PC-3 (cell line): Measurements from ENCODE around the gene DHX34.

Source experiments
- EZH2phosphoT487 ChIP-seq: fragments of 300-600 bp; sonication (generic); IDR thresholded peaks from 2 replicates; pipeline ENCODE4 v1.6.1; 2018; ENCODE audit warnings: mild to moderate bottlenecking, antibody characterized with exemption, low read length, borderline replicate concordance
- TF ChIP-seq, protein P1 (sequence below): fragments of 300-600 bp; sonication (generic); conservative IDR thresholded peaks from 2 replicates; pipeline ENCODE4 v1.5.1; 2017; ENCODE audit warnings: antibody characterized with exemption, low read depth, mild to moderate bottlenecking, low read length

- TF ChIP-seq EZH2phosphoT487: no peak
- TF ChIP-seq, protein P1, sequence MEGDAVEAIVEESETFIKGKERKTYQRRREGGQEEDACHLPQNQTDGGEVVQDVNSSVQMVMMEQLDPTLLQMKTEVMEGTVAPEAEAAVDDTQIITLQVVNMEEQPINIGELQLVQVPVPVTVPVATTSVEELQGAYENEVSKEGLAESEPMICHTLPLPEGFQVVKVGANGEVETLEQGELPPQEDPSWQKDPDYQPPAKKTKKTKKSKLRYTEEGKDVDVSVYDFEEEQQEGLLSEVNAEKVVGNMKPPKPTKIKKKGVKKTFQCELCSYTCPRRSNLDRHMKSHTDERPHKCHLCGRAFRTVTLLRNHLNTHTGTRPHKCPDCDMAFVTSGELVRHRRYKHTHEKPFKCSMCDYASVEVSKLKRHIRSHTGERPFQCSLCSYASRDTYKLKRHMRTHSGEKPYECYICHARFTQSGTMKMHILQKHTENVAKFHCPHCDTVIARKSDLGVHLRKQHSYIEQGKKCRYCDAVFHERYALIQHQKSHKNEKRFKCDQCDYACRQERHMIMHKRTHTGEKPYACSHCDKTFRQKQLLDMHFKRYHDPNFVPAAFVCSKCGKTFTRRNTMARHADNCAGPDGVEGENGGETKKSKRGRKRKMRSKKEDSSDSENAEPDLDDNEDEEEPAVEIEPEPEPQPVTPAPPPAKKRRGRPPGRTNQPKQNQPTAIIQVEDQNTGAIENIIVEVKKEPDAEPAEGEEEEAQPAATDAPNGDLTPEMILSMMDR: no peak
Observed at GRCh38 chr19:47422417-47423163, 73.5 kb downstream of the DHX34 start.
